GM12872 (cell line): ENCODE results near the gene PPM1L.

Experiments
- TF ChIP-seq, protein P1 (sequence below): IDR thresholded peaks from 3 replicates; pipeline ENCODE4 v1.5.1; 2011; ENCODE audit warnings: low read depth, mild to moderate bottlenecking, low read length, moderate library complexity; ENCODE audit not compliant: insufficient read depth

PPM1L gene

GRCh38 chr3:161028555-161029153 lies 272.6 kb downstream of the PPM1L start:
- TF ChIP-seq, protein P1, sequence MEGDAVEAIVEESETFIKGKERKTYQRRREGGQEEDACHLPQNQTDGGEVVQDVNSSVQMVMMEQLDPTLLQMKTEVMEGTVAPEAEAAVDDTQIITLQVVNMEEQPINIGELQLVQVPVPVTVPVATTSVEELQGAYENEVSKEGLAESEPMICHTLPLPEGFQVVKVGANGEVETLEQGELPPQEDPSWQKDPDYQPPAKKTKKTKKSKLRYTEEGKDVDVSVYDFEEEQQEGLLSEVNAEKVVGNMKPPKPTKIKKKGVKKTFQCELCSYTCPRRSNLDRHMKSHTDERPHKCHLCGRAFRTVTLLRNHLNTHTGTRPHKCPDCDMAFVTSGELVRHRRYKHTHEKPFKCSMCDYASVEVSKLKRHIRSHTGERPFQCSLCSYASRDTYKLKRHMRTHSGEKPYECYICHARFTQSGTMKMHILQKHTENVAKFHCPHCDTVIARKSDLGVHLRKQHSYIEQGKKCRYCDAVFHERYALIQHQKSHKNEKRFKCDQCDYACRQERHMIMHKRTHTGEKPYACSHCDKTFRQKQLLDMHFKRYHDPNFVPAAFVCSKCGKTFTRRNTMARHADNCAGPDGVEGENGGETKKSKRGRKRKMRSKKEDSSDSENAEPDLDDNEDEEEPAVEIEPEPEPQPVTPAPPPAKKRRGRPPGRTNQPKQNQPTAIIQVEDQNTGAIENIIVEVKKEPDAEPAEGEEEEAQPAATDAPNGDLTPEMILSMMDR: no peak

DNA sequence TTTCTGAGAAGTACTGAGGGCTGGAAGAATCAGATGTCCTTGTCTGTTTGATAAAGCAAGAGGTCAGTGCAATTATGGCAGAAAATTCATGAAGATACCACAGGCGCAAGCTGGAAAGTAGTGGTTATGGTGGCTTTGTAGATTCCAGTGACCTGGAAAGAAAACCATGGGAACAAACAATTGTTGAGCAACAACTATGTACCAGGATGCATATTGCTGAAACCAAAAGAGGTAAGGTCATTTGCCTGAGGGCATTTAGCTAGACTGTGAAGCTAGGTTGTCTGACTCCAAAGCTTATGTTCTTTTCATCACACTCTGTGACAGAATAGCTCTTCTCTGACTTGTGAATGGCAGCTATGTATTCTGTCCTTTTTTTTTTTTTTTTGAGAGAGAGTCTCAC lies 275.1 kb downstream of the PPM1L start:
- TF ChIP-seq, protein P1: no peak

GRCh38 chr3:161034913-161035550 lies 279.0 kb downstream of the PPM1L start:
- TF ChIP-seq, protein P1: peak; percentile 20; the same call in 1 of the 3 replicates

GRCh38 chr3:161035711-161036110 lies 279.7 kb downstream of the PPM1L start:
- TF ChIP-seq, protein P1: no peak

DNA sequence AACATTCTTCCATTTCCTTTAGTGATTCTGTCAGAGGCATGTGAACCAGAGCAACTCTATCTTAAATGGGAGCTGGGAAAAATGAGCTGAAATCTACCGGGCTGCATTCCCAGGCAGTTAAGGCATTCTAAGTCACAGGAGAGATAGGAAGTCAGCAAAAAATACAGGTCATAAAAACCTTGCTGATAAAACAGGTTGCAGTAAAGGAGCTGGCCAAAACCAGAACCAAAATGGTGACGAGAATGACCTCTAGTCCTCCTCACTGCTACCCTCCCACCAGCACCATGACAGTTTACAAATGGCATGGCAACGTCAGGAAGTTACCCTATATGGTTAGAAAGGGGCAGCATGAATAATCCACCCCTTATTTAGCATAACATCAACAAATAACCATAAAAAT lies 282.7 kb downstream of the PPM1L start:
- TF ChIP-seq, protein P1: no peak

DNA sequence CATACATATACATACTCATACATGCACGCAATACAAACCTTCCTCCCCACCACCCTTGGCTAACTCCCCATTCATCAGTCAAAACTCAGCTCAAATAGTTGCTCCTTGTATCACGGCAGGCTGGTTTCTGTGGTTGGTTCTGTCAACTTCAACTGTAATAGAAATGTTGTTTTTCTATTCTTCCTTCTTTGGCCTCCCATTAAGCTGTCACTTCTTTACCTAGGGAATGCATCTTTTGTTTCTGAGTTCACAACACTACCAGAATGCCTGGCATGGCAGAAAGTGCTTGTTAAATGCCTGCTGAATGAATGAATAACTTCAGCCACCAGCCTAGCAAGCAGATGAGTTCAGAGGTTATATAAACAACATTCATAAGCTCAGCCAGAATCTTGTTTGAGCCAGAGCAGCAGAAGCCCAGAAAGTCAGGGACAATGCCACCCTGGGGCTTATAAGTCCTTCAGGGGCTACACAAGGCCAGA lies 286.0 kb downstream of the PPM1L start:
- TF ChIP-seq, protein P1: no peak

DNA sequence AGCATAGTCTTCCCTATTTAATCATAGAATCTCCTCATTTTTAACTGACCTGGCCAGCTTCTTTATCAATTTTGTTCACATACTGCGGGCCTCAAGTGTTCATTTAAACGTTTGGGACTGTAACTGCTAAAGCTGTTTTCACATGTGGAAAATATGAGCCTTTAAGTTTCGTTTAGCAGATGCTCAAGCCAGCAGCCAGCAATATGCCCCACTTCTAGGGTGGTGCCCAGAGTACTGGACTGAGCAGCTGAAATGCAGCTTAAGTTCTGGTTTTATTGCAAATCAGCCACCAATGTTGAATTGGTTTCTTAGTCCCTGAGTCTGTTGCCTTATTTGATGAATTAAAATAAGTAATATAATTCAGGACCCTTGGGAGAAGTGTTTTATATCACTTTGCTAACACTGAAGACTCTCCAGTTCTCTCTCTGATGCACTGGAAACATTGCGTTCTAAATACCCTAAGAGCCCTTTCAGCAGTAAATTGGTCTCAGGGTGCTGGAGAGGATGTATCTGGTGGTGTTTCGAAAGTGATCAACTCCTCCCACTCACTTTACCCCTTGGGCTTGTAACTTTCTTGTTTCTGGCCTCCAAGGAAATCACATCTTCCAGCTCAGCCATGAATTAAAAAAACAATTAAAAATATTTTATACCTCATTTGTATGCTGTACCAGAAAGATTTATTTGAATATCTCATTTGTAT lies 287.5 kb downstream of the PPM1L start:
- TF ChIP-seq, protein P1: no peak
